Bronchial epithelial cell (primary cell): ENCODE measurements around the gene CCR6. TPM values are rescaled to one million over a fixed set of nuclear protein-coding genes. Genes with fewer than 3 reads are reported as not detected.

ENCODE experiments used
- DNase-seq: peaks from one replicate; pipeline ENCODE4 v3.0.0-alpha.2; 2010; ENCODE audit warnings: low read depth
- FAIRE-seq: peaks from 2 replicates; lab custom pipeline; 2011; peaks lifted over from hg19 to GRCh38; lab: Jason Lieb, UNC
- H3K27me3 ChIP-seq: 2 replicates; pipeline ENCODE4 v1.5.1; 2011; ENCODE audit warnings: low read length; ENCODE audit not compliant: control insufficient read depth, insufficient read depth
- H3K36me3 ChIP-seq: 2 replicates; pipeline ENCODE4 v1.5.1; 2011; ENCODE audit warnings: low read length; ENCODE audit not compliant: control insufficient read depth, insufficient read depth
- H3K4me3 ChIP-seq: 2 replicates; pipeline ENCODE4 v1.5.1; 2011; ENCODE audit warnings: mild to moderate bottlenecking, low read depth, low read length, control low read depth
- CTCF ChIP-seq: IDR thresholded peaks from 2 replicates; pipeline ENCODE4 v1.5.1; 2011; ENCODE audit warnings: mild to moderate bottlenecking, moderate library complexity, low read length, control low read depth, inconsistent platforms; ENCODE audit not compliant: insufficient read depth, severe bottlenecking
- total RNA-seq: library from RNA; depleted of rRNA; stranded (reverse); fragments of >200 nt; gene quantifications from 2 replicates; pipeline ENCODE4 v1.2.1, GENCODE V29; 2014

The CCR6 gene
- total RNA-seq, 1 donor from 2014 or later, result not detected

GRCh38 chr6:167143041-167143440 is 20.1 kb downstream of the CCR6 start:
- TF ChIP-seq CTCF, result no peak
- no peak overlapping the region for H3K4me3 ChIP-seq
- no peak for DNase-seq
- FAIRE-seq, result no peak
- no peaks in the 10 kb centered on the region for H3K27me3 ChIP-seq
- no peaks in the 10 kb centered on the region for H3K36me3 ChIP-seq

- FAIRE-seq, result no peak
- H3K4me3 ChIP-seq, result no peak overlapping the region
- H3K36me3 ChIP-seq, result no peaks in the 10 kb centered on the region
- H3K27me3 ChIP-seq, result no peaks in the 10 kb centered on the region
- no peak for DNase-seq
- no peak for TF ChIP-seq CTCF
These were observed 22.6 kb downstream of the CCR6 start for GRCh38 chr6:167145461-167145860.

GRCh38 chr6:167146135-167146534 is 23.2 kb downstream of the CCR6 start:
- Histone ChIP-seq H3K4me3 (no peak overlapping the region), H3K36me3 (no peaks in the 10 kb centered on the region)

GRCh38 chr6:167146977-167147376 is 24.1 kb downstream of the CCR6 start:
- Histone ChIP-seq H3K27me3 (no peaks in the 10 kb centered on the region), H3K36me3 (no peaks in the 10 kb centered on the region), H3K4me3 (no peak overlapping the region)
- no peak for DNase-seq
- no peak for FAIRE-seq
- no peak for TF ChIP-seq CTCF

More at GRCh38 chr6:167146135-167146534, 23.2 kb downstream of the CCR6 start:
- FAIRE-seq (no peak), DNase-seq (no peak)
- no peaks in the 10 kb centered on the region for H3K27me3 ChIP-seq
- TF ChIP-seq CTCF, result no peak

- FAIRE-seq, result no peak
- no peak for DNase-seq
- Histone ChIP-seq H3K36me3 (no peaks in the 10 kb centered on the region), H3K27me3 (no peaks in the 10 kb centered on the region), H3K4me3 (no peak overlapping the region)
- no peak for TF ChIP-seq CTCF
These were observed 25.1 kb downstream of the CCR6 start for GRCh38 chr6:167148021-167148420.

- TF ChIP-seq CTCF, result no peak
- DNase-seq (no peak), FAIRE-seq (no peak)
- H3K27me3 ChIP-seq, result no peaks in the 10 kb centered on the region
- no peak overlapping the region for H3K4me3 ChIP-seq
- H3K36me3 ChIP-seq, result no peaks in the 10 kb centered on the region
These were observed 26.1 kb downstream of the CCR6 start for GRCh38 chr6:167148997-167149396.
